IgD-negative memory B cell (primary cell): Measurements from ENCODE around the gene TNFRSF4. TPM values are rescaled to one million over a fixed set of nuclear protein-coding genes. Genes with fewer than 3 reads are reported as not detected.

ENCODE experiments used
- H3K27ac Mint-ChIP-seq, 3 donors: one replicate each; pipeline ENCODE4 v1.8.0; 2020 to 2022; ENCODE audit warnings: mild to moderate bottlenecking in 3 of 3, mixed read lengths in 3 of 3, moderate library complexity in 1 of 3
- H3K27me3 Mint-ChIP-seq: one replicate; pipeline ENCODE4 v1.8.0; 2021; ENCODE audit warnings: mixed read lengths
- H3K36me3 Mint-ChIP-seq: one replicate; pipeline ENCODE4 v1.8.0; 2020; ENCODE audit warnings: mild to moderate bottlenecking, mixed read lengths
- H3K4me1 Mint-ChIP-seq, 3 donors: one replicate each; pipeline ENCODE4 v1.8.0; 2020 to 2022; ENCODE audit warnings: mixed read lengths in 3 of 3, mild to moderate bottlenecking in 1 of 3
- H3K4me3 Mint-ChIP-seq, 4 donors: one replicate each; pipeline ENCODE4 v1.8.0; 2020 to 2022; ENCODE audit warnings: mild to moderate bottlenecking in 4 of 4, mixed read lengths in 4 of 4, moderate library complexity in 3 of 4
- H3K9me3 Mint-ChIP-seq, 3 donors: one replicate each; pipeline ENCODE4 v1.8.0; 2020 to 2021; ENCODE audit warnings: mixed read lengths in 3 of 3, mild to moderate bottlenecking in 1 of 3
- polyA plus RNA-seq: library from polyadenylated mRNA; unstranded; fragments of 300-500 nt; fragmentation: Illumina TruSeq; gene quantifications from one replicate; pipeline ENCODE4 v1.2.3, GENCODE V29; 2021

Gene TNFRSF4
- polyA plus RNA-seq, 1 donor from 2014 or later: not detected

GRCh38 chr1:1220197-1220596 lies 6.2 kb upstream of the TNFRSF4 start:
- no peaks in the 10 kb centered on the region for H3K27me3 Mint-ChIP-seq
- no peaks in the 10 kb centered on the region for H3K9me3 Mint-ChIP-seq
- peak overlapping the region in 1 of 3 donors; percentile 25 for H3K27ac Mint-ChIP-seq
- peaks cover 0 to 7% (median 3%) of the 10 kb centered on the region in 3 donors for H3K4me1 Mint-ChIP-seq
- no peak overlapping the region for H3K4me3 Mint-ChIP-seq
- peaks cover 2% of the 10 kb centered on the region for H3K36me3 Mint-ChIP-seq

DNA sequence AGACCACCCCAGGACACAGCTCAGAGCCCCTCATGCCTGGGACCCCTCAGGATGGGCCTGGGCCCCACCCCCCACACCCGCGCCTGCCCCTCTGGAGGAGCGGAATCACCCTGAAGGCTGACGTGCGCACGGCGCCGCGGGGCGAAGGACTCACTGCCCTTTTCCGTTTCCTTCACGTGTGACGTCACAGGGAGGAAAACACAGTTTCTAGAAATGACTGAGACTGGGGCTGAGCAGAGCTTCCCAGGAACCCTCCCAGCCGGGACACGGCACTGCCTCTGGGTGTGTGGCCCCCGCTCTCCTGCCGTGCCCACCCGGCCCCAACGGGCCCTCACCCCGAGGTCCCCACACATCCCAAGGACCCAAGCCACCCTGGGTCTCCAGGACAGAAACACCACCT lies 5.4 kb upstream of the TNFRSF4 start:
- no peak overlapping the region for H3K27ac Mint-ChIP-seq
- no peaks in the 10 kb centered on the region for H3K9me3 Mint-ChIP-seq
- peaks cover 0 to 14% (median 10%) of the 10 kb centered on the region in 3 donors for H3K4me1 Mint-ChIP-seq
- peaks cover 2% of the 10 kb centered on the region for H3K36me3 Mint-ChIP-seq
- no peaks in the 10 kb centered on the region for H3K27me3 Mint-ChIP-seq
- no peak overlapping the region for H3K4me3 Mint-ChIP-seq

DNA sequence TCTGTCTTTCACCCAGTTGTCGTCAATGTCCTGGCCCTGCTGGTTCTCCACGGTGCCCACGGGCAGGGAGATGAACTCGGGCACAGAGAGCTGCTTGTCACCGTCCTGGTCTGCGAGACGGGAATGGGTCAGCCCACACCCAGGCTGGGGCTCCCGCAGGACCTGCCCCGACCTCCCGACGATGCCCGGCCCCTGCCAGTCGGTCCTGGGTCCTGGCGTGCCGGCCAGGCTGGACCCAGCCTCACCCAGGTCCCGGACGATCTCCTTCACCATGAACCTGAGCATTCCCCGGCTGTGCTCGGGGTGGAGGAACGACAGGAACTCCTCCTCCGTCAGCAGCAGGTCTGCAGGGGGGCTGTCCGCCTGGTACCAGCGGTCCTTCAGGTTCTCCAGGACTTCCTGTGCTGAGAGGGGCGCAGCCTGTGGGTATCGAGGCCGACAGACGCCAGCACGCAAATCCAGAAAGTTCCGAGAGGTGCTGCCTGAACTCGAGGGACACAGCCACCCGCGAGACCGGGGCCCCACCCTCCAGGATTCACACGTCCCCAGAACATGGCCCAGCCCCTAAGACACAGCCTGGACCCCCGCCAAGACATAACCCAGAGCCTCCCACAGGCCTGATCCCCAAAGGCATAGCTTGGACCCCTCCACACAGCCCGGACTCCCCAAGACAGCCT lies 4.7 kb upstream of the TNFRSF4 start:
- Mint-ChIP-seq H3K27me3 (no peaks in the 10 kb centered on the region), H3K9me3 (no peaks in the 10 kb centered on the region), H3K4me3 (no peak overlapping the region), H3K36me3 (peaks cover 2% of the 10 kb centered on the region), H3K27ac (no peak overlapping the region), H3K4me1 (peaks cover 0 to 14% (median 11%) of the 10 kb centered on the region in 3 donors)

- no peaks in the 10 kb centered on the region for H3K27me3 Mint-ChIP-seq
- peak overlapping the region in 1 of 3 donors; percentile 67 for H3K27ac Mint-ChIP-seq
- no peak overlapping the region for H3K4me3 Mint-ChIP-seq
- peaks cover 0 to 12% (median 11%) of the 10 kb centered on the region in 3 donors for H3K4me1 Mint-ChIP-seq
- no peaks in the 10 kb centered on the region for H3K9me3 Mint-ChIP-seq
- H3K36me3 Mint-ChIP-seq: peaks cover 2% of the 10 kb centered on the region
Measured at GRCh38 chr1:1217621-1218523, 3.9 kb upstream of the TNFRSF4 start.

DNA sequence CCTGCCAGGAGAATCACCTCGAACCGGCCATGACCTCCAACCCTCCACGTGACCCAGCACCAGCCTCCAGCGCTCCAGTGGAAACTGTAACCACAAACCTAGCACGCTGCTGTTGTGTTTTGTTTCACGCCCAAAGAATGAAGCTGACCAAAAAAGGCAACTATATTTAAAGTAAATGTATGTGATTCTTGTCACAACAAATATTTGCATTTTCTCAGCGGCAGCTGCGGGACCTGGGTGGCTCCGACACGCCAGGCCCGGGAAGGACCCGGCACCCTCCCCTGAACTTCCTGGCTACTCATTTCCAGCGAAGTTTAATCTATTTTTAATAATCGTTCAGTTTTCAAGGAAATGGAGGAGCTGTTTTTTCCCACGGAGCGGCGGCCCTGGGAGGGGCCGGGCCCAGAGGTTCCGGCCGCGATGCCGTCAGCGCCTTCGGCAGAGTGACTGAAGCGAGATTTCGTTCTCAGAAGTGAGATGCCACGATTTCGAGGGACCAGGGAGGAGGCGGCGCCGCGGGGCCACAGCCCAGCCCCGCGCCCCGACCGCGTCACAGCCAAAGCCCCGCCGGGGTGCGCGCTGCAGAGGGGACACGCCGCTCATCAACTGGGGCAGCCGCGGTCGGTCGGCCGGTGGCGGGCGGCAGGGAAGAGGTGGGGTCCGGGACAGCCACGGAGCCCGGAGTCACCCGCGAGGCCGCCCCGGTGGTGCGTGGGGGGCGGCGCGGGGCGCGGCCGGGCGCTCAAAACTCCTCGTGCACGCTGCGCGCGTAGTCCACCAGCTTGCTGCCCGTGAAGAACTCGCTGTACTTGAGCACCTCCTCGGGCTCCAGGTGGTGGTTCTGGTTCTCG lies 3.0 kb upstream of the TNFRSF4 start:
- H3K4me1 Mint-ChIP-seq: peaks cover 0 to 12% (median 11%) of the 10 kb centered on the region in 3 donors
- H3K9me3 Mint-ChIP-seq: no peaks in the 10 kb centered on the region
- peak overlapping the region in 3 of 4 donors; percentile 25 to 32 (median 27) for H3K4me3 Mint-ChIP-seq
- H3K36me3 Mint-ChIP-seq: peaks cover 2% of the 10 kb centered on the region
- peak overlapping the region in 2 of 3 donors; percentile 2 to 65 for H3K27ac Mint-ChIP-seq
- no peaks in the 10 kb centered on the region for H3K27me3 Mint-ChIP-seq

GRCh38 chr1:1215881-1216605 lies 2.1 kb upstream of the TNFRSF4 start:
- H3K9me3 Mint-ChIP-seq: no peaks in the 10 kb centered on the region
- peak overlapping the region in 1 of 3 donors; percentile 2 for H3K27ac Mint-ChIP-seq
- H3K27me3 Mint-ChIP-seq: peaks cover 2% of the 10 kb centered on the region
- H3K4me1 Mint-ChIP-seq: peaks cover 0 to 12% (median 11%) of the 10 kb centered on the region in 3 donors
- peak overlapping the region in 1 of 4 donors; percentile 25 for H3K4me3 Mint-ChIP-seq
- peaks cover 2% of the 10 kb centered on the region for H3K36me3 Mint-ChIP-seq

- peaks cover 0 to 12% (median 11%) of the 10 kb centered on the region in 3 donors for H3K4me1 Mint-ChIP-seq
- H3K36me3 Mint-ChIP-seq: no peaks in the 10 kb centered on the region
- H3K4me3 Mint-ChIP-seq: peak overlapping the region in 2 of 4 donors; percentile 41 to 67
- H3K27ac Mint-ChIP-seq: peak overlapping the region in 2 of 3 donors; percentile 39 to 83
- peaks cover 7% of the 10 kb centered on the region for H3K27me3 Mint-ChIP-seq
- no peaks in the 10 kb centered on the region for H3K9me3 Mint-ChIP-seq
Measured at GRCh38 chr1:1215080-1215676, 1.2 kb upstream of the TNFRSF4 start.

DNA sequence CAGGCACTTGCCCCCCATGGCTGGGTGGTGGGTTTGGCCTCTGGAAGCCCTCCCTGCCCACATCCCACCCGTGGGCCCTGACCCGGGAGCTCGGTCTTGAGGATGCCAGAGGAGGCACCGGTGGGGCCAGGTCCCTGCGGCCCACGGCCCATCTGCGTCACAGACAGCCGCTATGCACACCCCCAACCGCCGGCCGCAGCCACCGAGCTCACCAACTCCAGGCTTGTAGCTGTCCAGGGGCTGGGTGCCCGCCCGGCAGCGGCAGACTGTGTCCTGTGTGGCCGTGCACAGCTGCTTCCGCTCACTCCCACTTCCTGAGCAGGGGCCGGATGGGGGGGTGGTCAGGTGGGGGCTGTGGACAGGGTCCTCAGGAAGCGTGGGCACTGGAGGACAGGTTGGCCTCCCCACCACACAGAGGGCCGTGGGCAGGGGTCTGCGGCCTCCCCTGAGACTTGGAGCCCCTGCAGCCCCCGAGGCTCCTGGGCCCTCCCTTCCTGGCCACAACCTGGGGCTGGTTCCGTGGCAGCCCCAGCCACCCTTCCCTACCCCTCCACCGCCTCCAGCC lies 1.1 kb downstream of the TNFRSF4 start:
- peaks cover 0 to 2% (median 0%) of the 10 kb centered on the region in 3 donors for H3K9me3 Mint-ChIP-seq
- H3K27me3 Mint-ChIP-seq: peaks cover 20% of the 10 kb centered on the region
- no peaks in the 10 kb centered on the region for H3K36me3 Mint-ChIP-seq
- peaks cover 0 to 19% (median 18%) of the 10 kb centered on the region in 3 donors for H3K4me1 Mint-ChIP-seq
- peak overlapping the region in 1 of 4 donors; percentile 23 for H3K4me3 Mint-ChIP-seq
- H3K27ac Mint-ChIP-seq: peak overlapping the region in 1 of 3 donors; percentile 16

GRCh38 chr1:1211541-1212441 lies 2.2 kb downstream of the TNFRSF4 start:
- Mint-ChIP-seq H3K4me3 (no peak overlapping the region), H3K27me3 (peaks cover 21% of the 10 kb centered on the region), H3K36me3 (no peaks in the 10 kb centered on the region), H3K4me1 (peaks cover 0 to 20% (median 18%) of the 10 kb centered on the region in 3 donors), H3K9me3 (peaks cover 0 to 2% (median 0%) of the 10 kb centered on the region in 3 donors), H3K27ac (peak overlapping the region in 1 of 3 donors; percentile 19)

DNA sequence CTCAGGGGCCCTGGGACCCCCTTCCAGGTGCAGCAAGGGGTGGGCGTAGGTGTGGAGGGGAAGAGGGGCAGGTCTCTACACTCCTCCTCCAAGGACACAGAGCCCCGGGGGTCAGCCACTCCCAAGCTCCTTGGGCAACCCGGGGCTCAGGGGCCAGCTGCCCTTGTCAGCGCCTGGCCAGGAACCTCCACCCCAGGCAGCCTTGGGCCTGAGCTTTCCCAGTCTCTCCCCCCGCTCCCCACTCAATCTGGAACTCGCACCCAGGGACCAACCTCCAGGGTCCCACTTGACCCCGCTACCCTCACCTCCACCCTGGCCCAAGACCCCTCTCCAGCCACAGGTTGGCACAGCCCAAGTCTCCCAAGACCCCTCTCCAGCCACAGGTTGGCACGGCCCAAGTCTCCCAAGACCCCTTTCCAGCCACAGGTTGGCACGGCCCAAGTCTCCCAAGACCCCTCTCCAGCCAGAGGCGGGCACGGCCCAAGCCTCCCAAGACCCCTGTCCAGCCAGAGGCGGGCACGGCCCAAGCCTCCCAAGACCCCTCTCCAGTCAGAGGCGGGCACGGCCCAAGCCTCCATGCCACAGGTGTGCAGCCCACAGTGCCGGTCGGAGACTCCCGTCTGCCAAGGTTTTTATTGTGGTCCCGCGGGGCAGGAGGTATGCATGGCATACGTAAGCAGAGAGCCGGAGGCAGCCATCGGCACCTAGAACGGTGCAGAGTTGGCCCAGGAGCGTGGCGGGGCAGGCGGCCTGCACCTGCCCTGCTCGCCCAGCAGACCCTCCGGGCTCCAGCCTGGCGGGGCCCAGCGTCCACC lies 3.0 kb downstream of the TNFRSF4 start:
- H3K4me3 Mint-ChIP-seq: peak overlapping the region in 1 of 4 donors; percentile 70
- H3K36me3 Mint-ChIP-seq: no peaks in the 10 kb centered on the region
- peaks cover 0 to 2% (median 0%) of the 10 kb centered on the region in 3 donors for H3K9me3 Mint-ChIP-seq
- H3K27me3 Mint-ChIP-seq: peaks cover 21% of the 10 kb centered on the region
- peaks cover 0 to 16% (median 15%) of the 10 kb centered on the region in 3 donors for H3K4me1 Mint-ChIP-seq
- peak overlapping the region in 1 of 3 donors; percentile 19 for H3K27ac Mint-ChIP-seq

GRCh38 chr1:1208713-1209433 lies 5.1 kb downstream of the TNFRSF4 start:
- peaks cover 0 to 10% (median 7%) of the 10 kb centered on the region in 3 donors for H3K4me1 Mint-ChIP-seq
- H3K36me3 Mint-ChIP-seq: no peaks in the 10 kb centered on the region
- H3K27ac Mint-ChIP-seq: peak overlapping the region in 2 of 3 donors; percentile 5 to 83
- H3K9me3 Mint-ChIP-seq: peaks cover 0 to 2% (median 0%) of the 10 kb centered on the region in 3 donors
- H3K27me3 Mint-ChIP-seq: peaks cover 21% of the 10 kb centered on the region
- peak overlapping the region; percentile 7 to 94 (median 76) for H3K4me3 Mint-ChIP-seq
